Transverse colon (tissue), 3 donors: ENCODE results near the gene PCED1A.

Source experiments
- POLR2A ChIP-seq: fragments of 450-650 bp; IDR thresholded peaks from one replicate; pipeline ENCODE4 v1.6.1; 2016; ENCODE audit warnings: antibody characterized with exemption, mild to moderate bottlenecking, moderate library complexity
- TF ChIP-seq, protein P1 (sequence below), 5 experiments: fragments of 200-600 bp in 3 of 5; fragments of 450-650 bp in 2 of 5; sonication (generic) in 3 of 5; IDR thresholded peaks; 1 replicate in 2 of 5; 2 replicates in 3 of 5; pipeline ENCODE4 v1.5.1; 2016 to 2017; ENCODE audit warnings: antibody characterized with exemption in 5 of 5, inconsistent platforms in 3 of 5, mild to moderate bottlenecking in 2 of 5, moderate library complexity in 1 of 5

DNA sequence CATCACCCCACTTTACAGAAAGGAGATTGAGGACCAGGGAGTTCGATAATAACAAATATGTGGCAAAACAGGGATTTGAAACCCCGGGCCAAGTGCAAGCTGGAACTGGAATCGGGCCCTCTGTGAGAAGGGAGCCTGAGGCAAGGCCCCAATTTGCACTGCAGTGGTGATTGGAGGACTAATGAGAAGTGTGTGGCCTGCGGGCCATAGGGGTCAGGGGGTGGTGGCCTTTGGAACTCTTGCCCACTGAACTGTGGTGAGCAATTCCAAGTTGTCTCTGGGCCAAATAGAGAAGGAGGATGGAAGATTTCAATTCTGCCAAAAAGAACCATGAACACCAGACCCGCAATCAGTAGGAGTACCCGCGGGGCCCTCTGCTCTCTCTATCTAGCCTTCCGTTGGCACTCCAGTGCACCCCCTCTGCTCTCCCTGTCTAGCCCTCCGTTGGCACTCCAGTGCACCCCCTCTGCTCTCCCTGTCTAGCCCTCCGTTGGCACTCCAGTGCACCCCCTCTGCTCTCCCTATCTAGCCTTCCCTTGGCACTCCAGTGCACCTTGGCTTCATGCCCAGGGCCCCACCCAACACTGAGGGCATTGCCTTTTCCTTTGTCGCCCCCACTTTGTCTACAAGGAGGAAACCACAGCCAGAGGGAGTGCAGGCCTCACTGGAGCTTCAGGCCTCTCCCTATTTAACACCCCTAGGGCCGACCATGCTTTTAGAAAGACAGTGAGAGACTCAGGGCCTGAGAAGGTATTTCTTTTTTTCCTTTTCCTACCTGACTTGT lies 26.8 kb upstream of the PCED1A start:
- no peak for TF ChIP-seq POLR2A
- TF ChIP-seq, protein P1, sequence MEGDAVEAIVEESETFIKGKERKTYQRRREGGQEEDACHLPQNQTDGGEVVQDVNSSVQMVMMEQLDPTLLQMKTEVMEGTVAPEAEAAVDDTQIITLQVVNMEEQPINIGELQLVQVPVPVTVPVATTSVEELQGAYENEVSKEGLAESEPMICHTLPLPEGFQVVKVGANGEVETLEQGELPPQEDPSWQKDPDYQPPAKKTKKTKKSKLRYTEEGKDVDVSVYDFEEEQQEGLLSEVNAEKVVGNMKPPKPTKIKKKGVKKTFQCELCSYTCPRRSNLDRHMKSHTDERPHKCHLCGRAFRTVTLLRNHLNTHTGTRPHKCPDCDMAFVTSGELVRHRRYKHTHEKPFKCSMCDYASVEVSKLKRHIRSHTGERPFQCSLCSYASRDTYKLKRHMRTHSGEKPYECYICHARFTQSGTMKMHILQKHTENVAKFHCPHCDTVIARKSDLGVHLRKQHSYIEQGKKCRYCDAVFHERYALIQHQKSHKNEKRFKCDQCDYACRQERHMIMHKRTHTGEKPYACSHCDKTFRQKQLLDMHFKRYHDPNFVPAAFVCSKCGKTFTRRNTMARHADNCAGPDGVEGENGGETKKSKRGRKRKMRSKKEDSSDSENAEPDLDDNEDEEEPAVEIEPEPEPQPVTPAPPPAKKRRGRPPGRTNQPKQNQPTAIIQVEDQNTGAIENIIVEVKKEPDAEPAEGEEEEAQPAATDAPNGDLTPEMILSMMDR (IDR thresholded peaks at IDR 0.05): no peak
